NCI-H187 treated with DMSO at 0.1 percent for 48 hours (cell line): ENCODE data around the gene DNAH8.
"Not testable (repeated sequence)": the region's sequence is repeated elsewhere in the genome, so short reads cannot be mapped to it uniquely, and the experiment has no call there.

Experiments
- DNase-seq: peaks from one replicate; lab custom pipeline; 2025; lab: John Stamatoyannopoulos, UW

DNAH8 gene

DNA sequence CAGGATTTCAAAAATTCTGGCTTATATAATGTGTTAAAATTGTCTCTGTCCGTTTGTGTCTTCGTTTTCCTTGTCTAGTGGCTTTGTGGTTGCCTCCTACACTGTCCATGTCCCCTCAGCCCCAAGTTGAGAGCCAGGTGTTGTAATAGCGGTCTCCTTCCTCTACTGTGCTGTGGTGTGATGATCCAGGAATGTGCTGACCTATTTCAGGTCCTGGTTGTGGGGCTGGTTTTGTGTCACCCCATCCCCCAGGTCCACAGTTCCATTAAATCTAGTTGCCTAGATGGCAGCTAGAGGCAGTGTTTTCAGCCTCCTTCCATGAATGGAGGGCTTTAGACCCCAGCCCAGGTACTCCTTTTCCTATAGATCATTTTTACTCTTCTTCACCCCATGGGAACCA lies 128.7 kb downstream of the DNAH8 start:
- DNase-seq = no peak

- no peak for DNase-seq
Observed at GRCh38 chr6:38845931-38846330, 130.8 kb downstream of the DNAH8 start.

DNA sequence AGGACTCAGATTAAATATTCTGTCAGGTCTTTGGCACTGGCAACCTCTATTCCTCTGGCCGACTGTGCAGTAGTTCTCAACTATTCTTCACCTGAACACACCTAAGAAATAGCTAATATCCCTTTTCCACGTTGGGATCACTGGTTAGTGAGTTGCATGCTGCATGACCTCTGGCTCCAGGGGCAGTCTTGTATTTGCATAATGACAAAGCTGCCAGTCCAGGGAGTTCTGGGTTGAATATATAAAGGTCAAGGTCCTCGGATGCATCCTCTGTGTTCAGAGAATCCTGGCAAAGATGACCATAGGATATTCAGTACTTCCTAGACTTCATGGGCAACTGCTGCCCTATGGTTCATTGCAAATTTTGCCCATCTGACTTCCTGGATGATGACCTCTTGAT lies 131.2 kb downstream of the DNAH8 start:
- no peak for DNase-seq

- DNase-seq = no peak
Observed at GRCh38 chr6:38846844-38847243, 131.7 kb downstream of the DNAH8 start.

- DNase-seq = no peak
Observed at GRCh38 chr6:38847497-38847896, 132.4 kb downstream of the DNAH8 start.

DNA sequence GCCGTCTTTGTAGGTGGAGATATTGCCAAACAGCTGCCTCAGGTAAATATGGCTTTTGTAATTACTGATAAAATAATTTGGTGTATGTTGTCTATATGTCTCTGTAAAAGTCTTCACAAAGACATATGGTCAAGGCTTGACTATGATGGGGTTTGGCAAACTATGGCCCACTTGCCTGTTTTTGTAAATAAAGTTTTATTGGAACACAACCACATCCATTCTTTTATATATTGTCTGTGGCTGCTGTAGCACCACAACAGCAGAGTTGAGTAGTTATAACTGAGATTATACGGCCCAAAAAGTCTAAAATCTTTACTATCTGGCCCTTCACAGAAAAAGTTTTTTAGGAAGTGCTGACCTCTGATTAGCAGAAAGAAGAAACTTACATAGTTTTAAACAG lies 133.6 kb downstream of the DNAH8 start:
- no peak for DNase-seq

DNA sequence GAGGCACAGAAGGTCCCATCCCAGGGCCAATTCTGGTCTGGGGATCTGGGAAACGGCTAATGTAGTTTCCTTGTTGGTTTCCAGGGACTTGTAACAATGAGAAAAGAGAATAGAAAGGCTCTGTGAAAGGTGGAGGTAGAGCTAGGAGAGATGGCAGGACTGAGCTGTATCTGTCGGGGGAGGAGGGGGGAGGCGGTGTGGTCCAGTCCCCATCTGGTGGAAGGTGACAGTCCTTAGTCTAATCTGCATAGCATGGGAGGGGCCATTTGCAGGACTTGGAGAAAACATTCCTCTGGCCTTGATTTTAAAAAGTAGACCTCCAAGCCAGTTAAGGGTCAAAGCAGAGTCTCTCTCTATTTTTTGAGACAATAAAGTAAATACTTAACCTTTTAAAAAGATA lies 137.1 kb downstream of the DNAH8 start:
- DNase-seq = no peak

- no peak for DNase-seq
Observed at GRCh38 chr6:38853236-38853635, 138.1 kb downstream of the DNAH8 start.

- no peak for DNase-seq
Observed at GRCh38 chr6:38856492-38856891, 141.4 kb downstream of the DNAH8 start.

GRCh38 chr6:38857815-38858214 lies 142.7 kb downstream of the DNAH8 start:
- no peak for DNase-seq

GRCh38 chr6:38860041-38860440 lies 144.9 kb downstream of the DNAH8 start:
- no peak for DNase-seq

DNA sequence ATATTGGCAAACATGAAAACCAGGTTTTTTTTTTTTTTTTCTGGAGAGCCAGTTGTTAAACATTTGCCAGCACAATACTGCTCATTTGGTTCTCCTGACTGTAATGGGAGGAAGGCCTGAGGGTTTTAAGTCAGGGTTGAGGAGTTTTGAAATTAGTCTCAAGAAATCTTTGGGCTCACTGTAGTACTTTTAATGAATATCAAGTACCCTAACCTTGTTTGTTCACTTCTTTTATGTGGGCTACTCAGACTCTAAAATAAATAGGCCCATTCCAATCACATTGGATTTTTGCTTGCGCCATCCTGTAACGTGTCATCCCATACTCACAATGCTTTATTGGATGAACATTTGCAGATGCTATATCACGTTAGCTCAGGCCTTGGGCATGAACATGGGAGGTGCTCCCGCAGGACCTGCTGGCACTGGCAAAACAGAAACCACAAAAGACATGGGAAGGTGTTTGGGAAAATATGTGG lies 146.9 kb downstream of the DNAH8 start:
- DNase-seq = no peak

DNA sequence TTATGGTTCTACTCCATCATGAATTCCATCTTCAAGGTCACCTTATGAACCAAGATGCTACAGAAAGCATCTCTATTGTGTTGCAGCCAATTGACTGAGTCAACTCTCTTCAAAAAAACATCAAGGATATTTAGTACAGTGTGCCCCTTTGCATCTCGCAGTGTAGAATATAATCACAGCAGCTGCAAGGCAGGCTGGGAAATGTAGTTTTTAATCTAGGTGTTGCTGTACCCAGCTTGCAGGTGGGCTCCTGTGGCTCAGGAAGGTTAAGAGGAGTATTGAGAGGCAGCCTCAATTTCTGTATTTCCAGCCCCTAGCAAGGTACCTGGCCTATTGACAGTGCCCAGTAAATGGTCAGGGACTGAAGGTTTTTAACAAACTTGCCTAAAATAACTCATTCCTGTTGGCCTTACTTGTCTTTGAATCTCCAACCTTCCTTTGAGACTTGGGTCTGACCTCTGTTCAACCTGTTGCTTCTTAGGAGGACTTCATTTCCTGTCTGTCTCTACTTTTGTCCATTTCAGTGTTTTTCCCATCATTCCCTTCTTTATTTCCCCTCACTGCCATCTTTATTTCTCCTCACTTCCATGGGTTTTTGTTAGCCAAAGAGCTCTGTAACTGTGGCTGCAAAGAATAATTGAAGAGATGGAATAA lies 150.5 kb downstream of the DNAH8 start:
- DNase-seq = no peak

- DNase-seq = no peak
Observed at GRCh38 chr6:38867726-38868125, 152.6 kb downstream of the DNAH8 start.

GRCh38 chr6:38871741-38872568 lies 156.8 kb downstream of the DNAH8 start:
- DNase-seq = no peak

GRCh38 chr6:38873001-38873400 lies 157.9 kb downstream of the DNAH8 start:
- no peak for DNase-seq

DNA sequence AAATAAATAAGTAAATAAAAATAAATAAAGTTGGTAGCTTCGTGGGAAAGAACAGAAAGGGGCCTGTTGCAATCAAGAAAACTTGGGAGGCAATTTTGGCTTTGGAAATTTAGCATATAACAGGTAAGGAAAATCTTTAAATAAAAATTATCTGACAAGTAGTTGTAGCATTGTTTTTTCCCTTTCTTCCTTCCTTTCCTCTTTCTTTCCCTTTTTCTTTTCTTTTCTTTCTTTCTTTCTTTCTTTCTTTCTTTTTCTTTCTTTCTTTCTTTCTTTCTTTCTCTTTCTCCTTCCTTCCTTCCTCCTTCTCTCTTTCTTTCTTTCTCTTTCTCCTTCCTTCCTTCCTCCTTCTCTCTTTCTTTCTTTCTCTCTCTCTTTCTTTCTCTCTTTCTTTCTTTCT lies 158.7 kb downstream of the DNAH8 start:
- DNase-seq = not testable (repeated sequence)

GRCh38 chr6:38876475-38876874 lies 161.4 kb downstream of the DNAH8 start:
- no peak for DNase-seq

GRCh38 chr6:38877721-38878120 lies 162.6 kb downstream of the DNAH8 start:
- no peak for DNase-seq

- DNase-seq = no peak
Observed at GRCh38 chr6:38882157-38882556, 167.0 kb downstream of the DNAH8 start.

DNA sequence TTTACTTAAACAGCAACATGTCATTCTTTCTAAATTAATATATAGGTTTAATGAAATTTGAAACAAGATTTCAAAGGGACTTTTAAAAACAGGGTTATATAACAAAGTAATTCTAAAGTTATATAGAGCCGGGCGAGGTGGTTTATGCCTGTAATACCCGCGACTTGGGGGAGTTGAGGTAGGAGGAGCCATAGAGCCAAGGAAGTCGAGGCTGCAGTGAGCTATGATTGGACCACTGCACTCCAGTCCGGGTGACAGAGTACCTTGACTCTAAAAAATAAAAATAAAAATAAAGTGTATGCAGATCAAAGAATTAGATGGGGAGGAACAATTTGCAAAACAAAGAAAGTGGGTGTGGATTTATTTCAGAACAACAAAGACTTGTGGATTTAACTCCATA lies 182.4 kb downstream of the DNAH8 start:
- no peak for DNase-seq

GRCh38 chr6:38901802-38902522 lies 186.9 kb downstream of the DNAH8 start:
- no peak for DNase-seq

GRCh38 chr6:38906582-38906981 lies 191.5 kb downstream of the DNAH8 start:
- DNase-seq = no peak
